Transverse colon (tissue), 3 donors: ENCODE results near the gene COPB2.

Experiments used
- CTCF ChIP-seq, 5 experiments: fragments of 200-600 bp in 3 of 5; fragments of 450-650 bp in 2 of 5; sonication (generic) in 3 of 5; IDR thresholded peaks; 1 replicate in 2 of 5; 2 replicates in 3 of 5; pipeline ENCODE4 v1.5.1; 2016 to 2017; ENCODE audit warnings: antibody characterized with exemption in 5 of 5, inconsistent platforms in 3 of 5, mild to moderate bottlenecking in 2 of 5, moderate library complexity in 1 of 5
- EP300 ChIP-seq: sonication (generic); formaldehyde crosslinking; IDR thresholded peaks from one replicate; pipeline ENCODE4 v1.6.1; 2017; ENCODE audit warnings: antibody characterized with exemption, low read depth
- POLR2A ChIP-seq: fragments of 450-650 bp; IDR thresholded peaks from one replicate; pipeline ENCODE4 v1.6.1; 2016; ENCODE audit warnings: antibody characterized with exemption, mild to moderate bottlenecking, moderate library complexity

GRCh38 chr3:139329364-139329850, 60.0 kb downstream of the COPB2 start:
- TF ChIP-seq POLR2A, result no peak
- peak; percentile 92 to 99 (median 97) for TF ChIP-seq CTCF (IDR thresholded peaks at IDR 0.05)
- TF ChIP-seq EP300, result no peak
